NCI-H1092 treated with DMSO at 0.1 percent for 48 hours (cell line): ENCODE data around the gene AGAP1.
"Not testable (repeated sequence)": the region's sequence is repeated elsewhere in the genome, so short reads cannot be mapped to it uniquely, and the experiment has no call there.

Experiments used
- DNase-seq: peaks from one replicate; lab custom pipeline; 2025; lab: John Stamatoyannopoulos, UW

Gene AGAP1

GRCh38 chr2:235946590-235946989 lies 452.7 kb downstream of the AGAP1 start:
- DNase-seq = no peak

- DNase-seq = not testable (repeated sequence)
These were observed 453.2 kb downstream of the AGAP1 start for GRCh38 chr2:235947055-235947454.

DNA sequence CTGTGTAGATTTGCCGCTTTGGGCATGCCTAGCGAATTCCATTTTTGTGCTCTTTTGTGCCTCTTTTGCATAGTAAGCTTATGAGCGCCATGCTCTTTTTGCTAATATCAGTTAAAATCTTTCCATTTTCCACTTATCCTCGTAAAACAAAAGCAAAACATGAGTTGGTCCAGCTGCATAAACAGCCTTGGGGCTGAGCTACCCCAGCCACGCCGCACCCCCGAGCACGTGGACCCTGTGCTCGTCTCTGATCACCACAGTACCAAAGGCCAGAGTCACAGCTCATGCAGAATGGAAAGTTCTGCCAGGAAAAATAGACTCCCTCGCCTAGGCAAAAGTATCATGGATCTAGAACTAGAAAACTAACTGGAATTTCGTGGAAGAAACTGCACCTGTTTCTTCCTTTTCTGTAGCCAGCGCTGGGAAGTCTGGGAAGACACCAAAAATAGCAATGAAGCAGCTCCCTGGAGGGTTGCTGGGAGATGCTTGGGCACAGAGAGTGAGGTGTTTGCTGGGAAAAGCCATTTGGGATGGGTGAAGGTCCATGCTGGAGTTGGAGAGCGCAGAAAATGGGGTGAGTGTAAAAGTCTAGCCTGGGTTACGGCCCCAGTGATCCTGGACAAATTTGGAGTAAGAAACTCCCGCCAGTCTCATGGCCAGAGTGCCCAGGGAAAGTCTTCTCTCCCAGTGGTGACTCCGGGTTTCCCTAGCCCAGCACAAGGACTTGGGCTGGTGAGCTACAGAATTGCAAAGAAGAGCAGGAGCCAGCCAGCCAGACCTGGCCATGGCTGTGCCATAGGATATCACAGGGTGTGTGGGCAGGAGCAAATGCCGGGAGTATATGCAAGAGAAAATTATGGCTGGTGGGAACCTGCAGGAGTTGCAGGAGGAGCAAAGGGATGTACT lies 456.0 kb downstream of the AGAP1 start:
- DNase-seq = no peak

GRCh38 chr2:235950473-235950809 lies 456.6 kb downstream of the AGAP1 start:
- DNase-seq = no peak

DNA sequence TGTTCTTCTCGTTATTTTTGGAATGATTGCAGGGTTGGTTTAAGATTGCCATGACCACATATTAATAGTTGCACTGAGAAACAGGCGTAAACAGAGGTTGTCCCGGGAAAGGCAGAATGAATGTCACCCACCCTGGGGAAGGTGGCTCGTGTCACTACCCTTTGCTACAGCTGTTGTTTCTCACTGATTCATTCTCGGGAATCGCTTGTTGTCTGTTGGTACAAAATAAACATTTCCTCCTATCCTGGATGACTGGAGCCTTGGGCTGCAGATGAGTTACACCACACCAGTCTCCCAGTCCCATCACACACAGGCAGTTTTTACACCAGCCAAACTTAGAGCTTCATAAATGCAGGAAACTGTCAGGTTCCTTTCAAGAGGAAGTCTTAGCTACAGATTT lies 457.6 kb downstream of the AGAP1 start:
- no peak for DNase-seq

- no peak for DNase-seq
These were observed 458.1 kb downstream of the AGAP1 start for GRCh38 chr2:235951982-235952381.

- no peak for DNase-seq
These were observed 458.9 kb downstream of the AGAP1 start for GRCh38 chr2:235952714-235953113.

GRCh38 chr2:235954281-235954680 lies 460.4 kb downstream of the AGAP1 start:
- no peak for DNase-seq

DNA sequence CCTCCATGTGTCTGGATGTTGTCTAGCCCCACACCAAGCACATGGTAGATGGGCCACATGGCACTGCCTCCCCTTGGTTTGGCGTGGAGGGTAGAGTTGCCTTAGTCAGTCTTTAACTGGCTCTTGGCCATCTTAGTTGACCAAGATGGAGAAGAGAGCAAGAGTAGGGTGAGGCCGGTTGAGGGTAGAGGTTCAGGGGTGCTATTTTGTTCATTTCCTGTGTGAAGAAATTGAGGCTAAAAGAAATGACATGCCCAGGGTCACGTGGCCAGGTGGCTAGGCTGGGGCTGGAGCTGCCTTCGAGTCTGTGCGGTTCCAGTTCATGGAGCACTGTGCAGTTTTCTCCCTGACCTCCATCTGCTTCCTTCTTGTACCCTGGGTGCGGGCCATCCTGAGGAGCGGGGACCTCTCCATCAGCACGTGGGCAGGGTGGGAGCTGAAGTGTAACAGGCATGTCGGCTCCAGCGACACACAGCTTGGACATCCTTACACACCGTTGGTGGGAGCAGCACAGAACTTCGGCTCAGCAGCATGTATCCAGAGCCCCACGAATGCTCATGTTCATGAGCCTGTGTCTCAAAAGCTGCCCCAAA lies 461.1 kb downstream of the AGAP1 start:
- no peak for DNase-seq

- no peak for DNase-seq
These were observed 461.8 kb downstream of the AGAP1 start for GRCh38 chr2:235955664-235956063.

GRCh38 chr2:235956281-235956970 lies 462.6 kb downstream of the AGAP1 start:
- no peak for DNase-seq

DNA sequence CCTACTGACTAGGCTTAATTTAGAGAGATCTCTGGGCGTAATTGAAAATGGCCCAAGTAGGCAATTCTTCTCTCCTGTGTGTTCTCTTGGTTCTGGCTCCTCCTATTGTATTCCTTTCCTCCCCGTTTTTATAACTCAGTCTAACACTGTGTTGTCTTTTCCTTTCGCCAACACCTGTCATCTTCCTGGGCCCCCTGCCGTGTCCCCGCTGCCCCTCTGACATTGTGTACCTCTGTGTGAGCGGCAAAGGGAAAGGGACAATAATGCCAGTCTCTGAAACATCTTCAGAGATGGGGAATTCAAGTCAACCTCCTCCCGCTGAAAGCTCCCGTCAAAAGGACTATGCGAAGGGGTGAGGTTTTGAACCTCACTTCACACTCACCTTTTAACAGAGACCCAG lies 463.4 kb downstream of the AGAP1 start:
- no peak for DNase-seq

DNA sequence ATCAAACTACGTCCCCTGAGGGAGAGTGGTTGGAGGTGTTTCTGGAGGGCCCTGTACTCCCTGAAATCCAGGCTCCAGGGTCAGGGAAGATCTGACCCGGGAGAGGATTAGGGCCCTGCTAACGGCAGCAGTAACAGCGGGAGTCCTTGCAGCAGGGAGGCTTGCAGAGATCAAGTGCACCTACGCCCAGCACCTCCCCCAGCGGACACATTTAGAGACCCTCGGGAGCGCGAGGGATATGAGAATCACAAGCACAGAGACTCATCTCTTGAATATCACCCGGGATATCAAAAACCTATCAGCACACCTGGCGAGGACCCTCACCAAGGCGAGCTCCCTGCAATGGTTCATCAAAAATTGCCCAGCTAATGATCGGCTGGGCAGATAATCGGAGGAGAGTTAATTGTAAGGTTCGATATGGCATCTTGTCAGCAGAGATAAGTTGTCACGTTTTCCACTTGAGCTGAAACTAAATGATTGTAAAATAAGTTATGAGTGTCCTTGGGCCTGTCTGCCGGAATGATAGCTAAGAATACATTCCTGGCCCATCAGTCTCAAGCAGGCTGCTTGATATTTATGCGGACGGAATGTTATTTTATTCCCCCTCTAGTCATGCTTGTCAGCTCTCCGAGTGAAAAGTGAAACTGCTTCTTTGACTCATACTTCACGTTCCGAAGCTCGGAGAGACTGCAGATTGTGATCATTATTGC lies 464.5 kb downstream of the AGAP1 start:
- DNase-seq = no peak

DNA sequence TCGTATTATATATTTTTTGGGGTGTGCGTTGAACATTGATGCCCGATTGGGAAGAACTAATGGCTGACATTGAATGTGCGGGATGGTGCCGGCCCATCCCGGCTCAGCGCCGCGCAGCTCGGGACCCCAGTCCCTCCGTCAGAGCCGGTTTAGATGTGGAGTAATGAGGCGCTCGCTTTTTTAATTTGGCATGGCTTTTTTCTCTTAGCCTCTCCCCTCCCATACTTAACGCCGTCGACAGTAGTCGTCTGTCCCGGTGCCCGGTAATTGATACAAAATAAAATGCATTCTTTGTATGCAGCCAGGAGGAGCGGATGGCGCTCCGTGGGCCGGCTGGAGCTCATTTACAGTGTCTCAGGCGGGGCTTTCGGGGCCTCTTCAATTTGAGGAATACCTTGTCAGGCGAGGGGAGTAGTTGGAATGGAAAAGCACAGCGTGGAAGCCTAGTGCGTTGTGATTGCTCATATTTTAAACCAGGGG lies 465.1 kb downstream of the AGAP1 start:
- no peak for DNase-seq

DNA sequence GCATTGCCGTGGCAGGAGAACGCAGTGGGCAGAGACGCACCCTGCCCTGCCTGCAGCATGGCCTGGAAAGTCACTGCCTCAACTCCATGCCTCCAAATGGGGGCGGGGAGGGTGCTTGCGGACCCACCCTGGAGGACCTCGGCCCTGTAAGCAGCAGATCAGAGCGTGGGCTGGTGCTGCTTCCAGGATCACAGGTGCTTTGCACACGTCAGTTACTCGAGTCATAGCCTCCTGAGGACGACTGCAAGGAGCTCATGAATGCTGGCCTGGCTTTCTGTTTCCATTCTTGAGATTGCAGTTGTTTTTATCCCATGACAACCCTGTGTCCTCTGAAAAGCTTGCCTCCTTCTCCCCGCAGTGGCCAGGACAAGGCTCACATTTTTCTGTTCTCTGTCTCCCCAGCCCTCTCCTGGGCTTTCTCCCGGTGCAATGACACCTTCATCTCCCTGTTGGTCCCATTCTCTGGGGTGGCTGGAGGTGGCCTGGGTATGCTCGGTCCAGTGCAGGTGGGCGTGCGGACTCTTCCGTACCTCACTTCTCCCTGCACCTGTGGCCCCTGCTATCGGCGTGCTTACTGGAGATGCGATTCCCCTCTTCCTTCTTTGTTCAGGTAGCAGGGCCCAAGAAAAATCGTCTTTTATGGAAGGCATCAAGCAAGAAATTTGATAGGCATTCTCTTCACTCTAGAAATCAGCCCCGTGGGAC lies 466.3 kb downstream of the AGAP1 start:
- no peak for DNase-seq

- no peak for DNase-seq
These were observed 467.1 kb downstream of the AGAP1 start for GRCh38 chr2:235960716-235961640.

- no peak for DNase-seq
These were observed 467.9 kb downstream of the AGAP1 start for GRCh38 chr2:235961711-235962110.

DNA sequence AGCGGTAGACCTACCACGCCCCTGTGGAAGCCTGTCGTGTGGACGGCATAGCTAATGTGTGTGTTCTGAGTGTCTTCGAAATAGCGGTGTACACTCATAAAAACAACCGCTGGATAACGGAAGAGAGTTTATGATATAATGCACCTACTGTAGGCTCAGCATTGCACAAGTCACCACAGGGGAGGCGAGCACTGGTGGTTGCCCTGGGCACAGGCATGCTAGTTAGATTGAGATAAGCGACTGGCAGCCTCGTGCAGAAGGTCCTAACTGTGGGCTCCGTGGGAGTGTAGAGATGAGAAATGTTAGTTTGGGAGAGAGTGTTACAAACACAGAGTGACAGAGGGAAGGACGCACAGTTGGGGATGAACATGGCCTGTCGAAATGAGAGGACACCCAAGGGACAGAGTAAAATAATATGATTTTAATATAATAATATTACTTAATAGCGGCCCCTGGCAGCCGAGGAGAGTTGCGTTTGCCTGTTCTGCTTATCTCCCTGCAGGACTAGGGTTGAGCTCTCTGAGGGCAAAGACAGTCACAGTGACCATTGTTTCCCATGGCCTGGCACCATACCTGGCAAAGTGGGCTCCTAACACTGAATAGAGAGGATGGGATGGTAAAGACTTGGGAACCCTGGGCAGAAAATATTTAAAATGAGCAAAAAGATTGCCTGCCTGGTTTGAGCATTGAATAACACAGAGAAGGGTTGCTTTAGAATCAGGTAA lies 470.2 kb downstream of the AGAP1 start:
- no peak for DNase-seq

- no peak for DNase-seq
These were observed 471.0 kb downstream of the AGAP1 start for GRCh38 chr2:235964787-235965390.
